Activated CD4-positive, alpha-beta T cell treated with anti-CD3 and anti-CD28 coated beads, Interleukin-2, amount 50 U/mL, for 48 hours (primary cell): ENCODE measurements around the gene GNPTAB.

Source experiments
- DNase-seq, 2 experiments: peaks; one replicate each; pipeline ENCODE4 v3.0.0-alpha.2; 2020

GNPTAB gene

DNA sequence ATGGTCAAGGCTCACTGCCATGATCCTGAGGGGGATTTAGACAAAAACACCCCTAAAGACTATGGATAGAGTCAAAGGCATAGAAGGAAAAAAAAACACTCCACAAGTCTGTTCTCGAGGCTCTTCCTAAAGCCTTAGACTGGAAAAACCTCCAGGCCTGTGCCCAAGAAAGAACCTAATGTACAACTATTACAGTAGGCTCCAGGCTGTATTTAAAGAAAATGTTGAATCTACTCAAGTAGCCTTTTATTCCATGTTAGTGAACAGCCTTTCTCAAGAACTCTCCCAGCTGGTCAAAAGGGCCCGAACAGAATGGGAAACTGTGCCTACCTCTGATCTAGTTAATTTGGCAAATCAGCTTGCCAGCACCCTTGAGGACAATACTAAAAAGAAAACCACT is 28.3 kb downstream of the GNPTAB start:
- DNase-seq: no peak

DNA sequence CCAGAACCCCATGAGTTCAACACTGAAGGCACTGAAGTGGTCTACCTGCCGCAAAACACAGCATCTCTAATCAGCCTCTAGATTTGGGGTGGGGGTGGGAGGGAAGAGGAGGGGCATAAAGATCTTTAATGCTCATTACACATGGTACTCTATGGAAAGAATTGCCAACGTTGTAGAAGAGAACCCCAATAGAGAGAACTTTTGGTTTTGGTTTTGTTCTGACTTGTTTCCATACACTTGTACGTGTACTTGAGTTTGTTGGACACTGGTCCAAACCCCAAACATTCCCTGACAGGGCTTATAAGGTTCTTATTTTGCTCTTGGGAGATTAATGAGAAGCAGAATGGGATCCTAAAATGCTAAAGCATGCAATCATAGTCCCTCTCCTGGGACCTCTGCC is 31.0 kb downstream of the GNPTAB start:
- DNase-seq: no peak

DNA sequence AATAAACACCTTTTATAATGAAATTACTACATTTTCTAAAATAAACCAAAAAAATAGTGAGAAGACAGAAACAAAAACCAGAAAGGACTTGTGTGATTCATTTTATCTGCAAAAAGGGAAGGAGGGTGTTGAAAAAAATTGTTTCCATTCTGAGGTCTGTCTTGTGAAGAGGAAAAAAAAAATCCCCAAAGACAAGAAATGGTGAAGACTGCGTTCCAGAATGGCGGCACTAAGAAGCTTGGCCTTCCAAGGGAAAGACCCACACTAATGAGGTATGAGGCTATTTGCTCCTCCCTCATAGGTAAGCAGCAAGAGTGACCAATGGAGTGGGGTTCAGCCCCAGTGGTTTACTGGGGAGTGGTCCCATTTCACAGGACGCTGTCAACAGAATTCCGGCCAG is 35.0 kb downstream of the GNPTAB start:
- no peak for DNase-seq

DNA sequence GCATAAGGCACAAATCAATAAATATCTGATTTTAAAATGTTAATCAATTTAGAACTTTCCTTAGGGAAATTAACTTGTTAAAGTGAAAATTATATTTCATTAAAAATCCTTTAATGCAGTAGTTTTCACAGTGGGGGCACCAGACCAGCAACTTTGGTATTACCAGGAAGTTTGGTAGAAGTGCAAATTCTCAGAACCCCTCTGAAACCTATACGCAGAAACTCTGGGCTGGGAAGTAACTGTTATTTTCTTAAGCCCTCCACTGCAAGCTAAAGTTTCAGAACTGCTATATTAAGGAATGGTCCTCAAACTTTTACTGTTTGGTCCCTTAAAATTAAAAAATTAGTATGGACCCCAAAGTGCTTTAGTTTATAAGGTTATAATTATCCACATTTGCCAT is 35.7 kb downstream of the GNPTAB start:
- DNase-seq: no peak

DNA sequence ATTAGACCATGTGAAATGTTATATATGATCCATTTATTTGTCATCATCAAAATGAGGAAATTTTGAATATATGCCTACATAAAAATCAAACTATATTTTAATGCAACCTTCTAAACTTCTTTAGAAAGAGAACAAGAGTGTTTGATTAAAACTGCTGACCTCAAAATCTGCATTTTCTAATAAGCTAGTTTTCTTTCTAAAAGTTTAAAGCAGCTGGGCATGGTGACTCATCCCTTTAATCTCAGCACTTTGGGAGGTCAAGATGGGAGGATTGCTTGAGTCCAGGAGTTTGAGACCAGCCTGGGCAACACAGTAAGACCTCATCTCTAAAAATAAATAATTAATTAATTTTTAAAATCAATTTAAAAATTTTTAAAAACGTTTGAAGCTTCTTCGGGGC is 36.2 kb downstream of the GNPTAB start:
- no peak for DNase-seq

DNA sequence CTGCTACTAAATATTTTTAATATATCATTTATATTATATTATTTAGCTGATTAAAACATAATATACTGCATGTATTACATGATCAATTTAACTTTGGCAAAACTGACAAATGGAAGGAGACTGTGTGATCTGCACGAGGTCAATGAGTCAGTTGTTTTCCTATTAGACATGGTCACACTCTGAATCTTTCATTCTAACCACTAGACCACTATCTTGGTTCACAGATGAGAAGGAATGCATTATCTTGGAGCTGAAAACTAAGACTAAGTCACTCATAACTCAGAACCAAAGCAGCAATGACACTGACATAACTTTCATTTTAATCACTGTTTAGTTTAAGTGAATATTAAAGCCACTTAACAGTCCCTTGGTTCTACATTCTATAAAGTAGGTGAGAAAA is 37.4 kb downstream of the GNPTAB start:
- no peak for DNase-seq

DNA sequence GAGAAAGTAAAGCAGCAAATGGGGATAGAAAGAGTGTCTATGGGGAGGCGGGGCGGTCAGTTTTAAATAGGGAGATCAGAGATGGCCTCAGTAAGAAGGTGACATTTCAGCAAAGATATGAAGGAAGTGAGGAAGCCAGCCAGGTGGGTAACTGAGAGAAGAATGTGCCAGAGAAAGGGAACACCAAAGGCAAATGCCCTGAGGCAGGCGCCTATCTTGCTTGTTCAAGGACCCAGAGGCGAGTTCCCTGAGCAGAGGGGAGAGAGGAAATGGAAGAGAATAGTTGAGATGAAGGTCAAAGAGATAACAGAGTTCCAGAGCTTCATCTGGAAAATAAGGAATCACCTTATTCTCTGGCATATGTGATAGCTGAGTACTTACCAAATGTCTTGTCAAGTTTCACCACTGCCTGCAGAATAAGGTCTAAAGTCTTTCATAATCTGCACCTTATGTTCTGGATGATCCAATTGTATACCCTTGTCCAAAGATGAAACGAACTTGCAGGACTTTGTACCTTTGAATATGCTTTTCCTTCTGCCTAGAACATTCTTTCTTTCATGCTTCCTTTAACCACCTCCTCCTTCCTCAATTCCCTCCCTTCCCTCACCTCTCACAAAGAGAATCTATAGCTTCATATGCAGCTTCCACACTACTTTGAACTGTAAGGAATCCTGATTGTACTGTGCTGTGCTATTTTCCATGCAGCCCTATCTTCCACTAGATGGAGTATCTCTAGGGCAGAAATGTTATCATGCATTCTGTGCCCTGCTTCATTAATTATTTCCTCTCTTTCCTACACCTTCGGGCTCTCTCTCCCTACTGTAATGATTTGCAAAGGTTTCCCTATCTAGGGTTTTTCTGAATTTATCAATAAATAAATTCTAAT is 38.5 kb downstream of the GNPTAB start:
- no peak for DNase-seq

DNA sequence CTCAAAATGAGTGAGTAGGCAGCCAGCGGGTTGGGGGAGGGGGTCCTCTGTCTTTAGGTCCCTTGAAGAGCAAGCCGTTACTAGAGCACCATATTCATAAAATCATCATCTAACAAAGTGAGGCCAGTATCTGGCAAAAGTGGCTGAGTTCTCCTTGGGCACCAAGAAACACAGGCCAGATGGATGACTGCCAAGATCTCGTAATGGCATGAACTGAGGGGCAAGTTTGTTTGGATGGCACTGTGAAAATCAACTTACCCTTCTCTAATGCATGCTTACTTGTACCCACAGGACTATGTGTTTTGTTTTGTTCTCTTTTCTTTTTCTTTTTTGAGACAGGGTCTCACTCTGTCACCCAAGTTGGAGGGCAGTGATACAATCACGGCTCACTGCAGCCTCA is 41.6 kb downstream of the GNPTAB start:
- no peak for DNase-seq

DNA sequence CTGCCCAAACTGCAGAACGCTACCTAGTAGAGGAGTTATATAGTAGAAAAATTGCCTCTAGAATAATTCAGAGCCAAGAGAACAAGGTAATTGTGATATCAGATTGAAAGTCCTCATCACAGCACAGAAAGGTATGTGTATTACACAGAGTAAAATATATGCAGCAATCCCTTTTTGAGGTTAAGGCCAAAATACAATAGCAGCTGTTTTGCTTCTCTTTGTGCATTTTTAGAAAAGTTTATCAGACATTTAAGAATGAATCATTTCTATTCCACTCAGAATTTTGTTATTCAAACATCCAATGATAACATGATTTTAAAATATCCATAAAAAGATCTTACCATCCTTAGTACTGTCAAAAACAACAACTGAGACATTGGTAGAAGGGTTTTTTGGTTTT is 45.1 kb downstream of the GNPTAB start:
- no peak for DNase-seq

DNA sequence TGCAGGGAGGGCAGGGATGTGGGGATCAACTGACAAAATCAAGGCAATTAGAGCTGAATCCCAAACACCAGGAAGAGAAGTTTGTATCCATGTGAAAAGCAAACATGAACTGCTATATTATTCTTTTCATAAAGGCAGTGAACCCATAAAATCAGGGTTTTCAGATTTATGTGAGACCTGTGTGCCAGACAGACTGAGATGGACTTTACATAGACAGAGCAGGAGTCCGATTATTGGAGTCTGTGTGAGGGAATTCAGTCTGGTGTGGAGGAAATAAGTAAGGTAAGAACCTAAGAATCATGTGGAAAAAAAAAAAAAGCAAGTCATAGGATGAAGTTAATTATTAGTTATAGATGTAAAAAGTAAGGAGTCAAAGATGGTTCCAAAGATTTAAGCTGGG is 46.4 kb downstream of the GNPTAB start:
- DNase-seq: no peak

DNA sequence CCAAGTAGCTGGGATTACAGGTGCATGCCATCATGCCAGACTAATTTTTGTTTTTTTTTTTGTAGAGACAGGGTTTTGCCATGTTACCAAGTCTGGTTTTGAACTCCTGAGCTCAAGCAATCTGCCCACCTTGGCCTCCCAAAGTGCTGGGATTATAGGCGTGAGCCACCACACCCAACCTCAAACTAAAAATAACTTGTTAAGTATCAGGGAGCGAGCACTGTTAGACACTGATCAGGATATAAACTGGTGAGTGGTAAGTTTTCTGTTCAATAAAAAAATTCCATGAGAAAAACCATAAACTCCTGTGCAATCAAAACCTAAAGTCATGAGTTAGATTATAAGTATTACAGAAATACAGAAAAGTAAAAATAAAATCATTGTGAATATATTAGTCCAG is 46.9 kb downstream of the GNPTAB start:
- DNase-seq: no peak

DNA sequence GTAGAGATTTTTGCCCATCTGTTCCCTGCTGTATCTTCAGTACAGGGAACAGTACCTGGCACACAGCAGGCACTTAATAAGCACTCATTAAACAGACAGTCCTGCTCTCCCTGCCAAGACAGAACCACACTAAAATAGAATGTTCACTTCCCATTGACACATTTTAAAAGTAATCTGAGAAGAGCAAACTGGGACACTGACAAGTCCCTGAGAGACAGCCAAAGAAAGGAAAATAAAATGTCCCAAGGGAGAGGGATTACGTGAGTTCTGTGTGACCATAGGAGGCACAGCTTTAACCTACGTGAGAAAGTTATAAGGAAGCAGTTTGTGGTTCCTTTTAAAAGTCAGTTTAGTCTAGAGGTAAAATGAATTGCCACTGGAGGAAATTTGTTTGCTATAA is 47.6 kb downstream of the GNPTAB start:
- no peak for DNase-seq

DNA sequence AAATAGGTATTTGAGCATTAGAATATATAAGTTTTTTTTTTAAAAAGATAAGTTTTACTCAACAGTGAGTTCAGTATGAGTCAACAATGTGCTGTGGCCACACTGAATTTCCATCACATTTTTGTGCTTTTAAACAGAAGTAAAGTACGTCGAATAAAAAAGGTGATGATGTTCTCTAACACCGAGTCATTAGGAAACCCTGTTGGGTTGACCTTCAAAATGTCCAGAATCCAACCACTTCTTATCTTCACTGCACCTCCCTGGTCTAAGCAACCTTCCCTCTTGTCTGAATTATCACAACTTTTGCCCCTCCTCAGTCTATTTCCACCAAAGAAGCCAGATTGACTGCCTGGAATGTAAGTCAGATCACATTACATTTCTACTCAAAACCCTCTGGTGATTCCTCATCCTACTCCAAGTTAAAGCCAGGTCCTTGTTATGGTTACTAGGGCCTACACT is 48.5 kb downstream of the GNPTAB start:
- no peak for DNase-seq

DNA sequence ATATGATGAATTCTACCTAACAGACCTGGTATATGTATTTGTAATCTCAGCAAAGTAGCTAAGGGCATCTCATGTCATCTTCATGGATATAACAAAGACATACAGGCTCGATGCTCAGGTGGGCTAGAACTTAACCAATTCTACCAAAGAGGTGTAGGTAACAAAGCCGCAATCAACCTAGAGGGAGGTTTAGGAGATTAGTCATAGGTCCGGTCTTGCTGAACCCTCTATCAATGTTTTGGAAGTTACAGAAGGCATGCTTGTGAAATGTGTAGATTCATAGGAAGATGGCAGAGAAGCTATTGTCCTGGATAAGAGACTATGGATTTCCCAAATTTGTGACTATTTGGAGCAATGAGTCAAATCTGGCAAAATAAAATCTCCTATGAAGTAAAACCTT is 48.9 kb downstream of the GNPTAB start:
- DNase-seq: no peak

DNA sequence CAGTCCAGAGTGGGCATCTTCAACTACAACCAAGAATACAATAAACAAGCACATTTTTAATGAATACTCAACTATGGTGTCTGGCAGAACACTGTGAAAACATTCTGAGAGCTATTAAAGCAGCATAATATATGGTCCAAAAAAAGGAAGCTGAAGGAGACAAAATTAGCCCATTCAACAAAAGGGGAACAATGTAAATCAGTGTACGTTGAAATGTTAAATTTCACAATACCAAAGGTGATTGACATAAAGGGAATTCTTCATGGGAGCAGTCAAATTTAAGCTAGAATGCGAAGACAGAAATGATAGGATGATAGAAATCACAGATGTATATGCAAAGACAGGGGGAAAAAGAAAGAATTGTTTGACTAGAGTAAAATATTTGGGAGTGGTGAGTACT is 50.2 kb downstream of the GNPTAB start:
- no peak for DNase-seq

DNA sequence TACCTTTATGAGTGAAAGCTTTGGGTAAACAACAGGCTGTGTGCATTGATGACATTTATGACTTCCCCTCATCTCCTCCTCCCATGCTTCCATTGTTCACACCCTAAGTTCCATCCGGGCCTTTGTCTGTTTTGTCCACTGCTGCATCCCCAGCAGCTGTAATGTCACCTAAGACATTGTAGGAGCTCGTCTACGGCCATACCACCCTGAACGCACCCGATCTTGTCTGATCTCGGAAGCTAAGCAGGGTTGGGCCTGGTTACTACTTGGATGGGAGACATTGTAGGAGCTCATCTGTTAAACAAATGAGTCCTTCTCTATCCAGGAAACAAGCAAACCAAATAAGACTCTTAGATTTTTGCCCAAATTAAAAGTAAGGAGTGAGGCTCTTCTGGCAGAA is 51.1 kb downstream of the GNPTAB start:
- no peak for DNase-seq

DNA sequence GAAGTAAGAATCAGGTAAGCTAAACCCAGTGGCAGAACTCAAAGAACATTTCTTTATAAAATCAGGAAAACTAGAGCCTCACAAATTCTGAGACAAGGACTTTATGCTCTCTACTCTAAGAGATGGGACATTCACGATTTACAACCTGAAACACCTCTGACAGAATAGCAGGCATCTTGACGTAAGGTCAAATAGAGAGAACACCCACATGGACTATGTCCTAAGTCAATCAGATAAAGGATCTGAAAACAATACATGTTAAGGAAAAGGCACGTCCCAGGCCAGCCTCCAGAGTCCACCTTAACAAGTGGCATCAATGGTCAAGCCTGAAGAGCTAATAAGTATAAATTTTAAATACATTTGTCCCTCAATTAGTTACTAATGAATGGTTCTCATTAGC is 51.6 kb downstream of the GNPTAB start:
- DNase-seq: no peak

DNA sequence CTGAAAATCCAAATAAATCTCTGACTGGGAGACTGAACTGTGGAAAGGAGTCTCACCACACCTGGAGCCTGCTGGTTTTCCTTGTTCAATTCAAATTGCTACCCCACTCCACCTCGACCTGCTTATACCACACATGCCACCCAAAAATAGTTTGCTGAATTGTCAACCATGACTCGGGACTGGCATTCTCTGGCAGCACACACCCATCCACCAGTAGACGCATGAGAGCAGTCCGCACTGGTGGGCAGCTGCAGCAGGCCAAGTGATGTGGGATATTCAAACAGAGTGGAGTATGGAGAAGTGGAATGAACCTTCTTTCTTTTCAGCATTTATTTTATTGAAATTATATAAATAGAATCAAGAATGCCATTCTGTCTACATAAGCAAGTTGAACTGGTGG is 52.8 kb downstream of the GNPTAB start:
- DNase-seq: no peak

DNA sequence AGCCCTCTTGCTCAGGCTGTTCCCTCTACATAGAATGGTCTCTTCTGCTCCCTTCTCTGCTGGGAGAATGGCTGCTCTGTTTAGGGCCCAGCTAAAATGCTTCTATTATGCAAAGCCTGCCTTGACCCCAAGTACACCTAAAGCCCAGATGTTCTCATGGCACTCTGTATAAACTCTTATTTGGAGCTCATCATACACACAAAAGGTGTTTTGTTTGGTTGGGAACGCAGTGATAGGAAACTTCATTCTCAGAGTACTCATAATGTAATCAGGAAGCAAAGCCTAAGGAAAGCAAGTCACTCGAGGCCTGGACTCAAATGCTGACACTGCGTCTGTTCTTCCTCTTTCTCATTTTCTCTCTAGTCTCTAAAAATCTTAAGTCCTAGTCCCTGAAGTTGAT is 53.3 kb downstream of the GNPTAB start:
- DNase-seq: no peak

DNA sequence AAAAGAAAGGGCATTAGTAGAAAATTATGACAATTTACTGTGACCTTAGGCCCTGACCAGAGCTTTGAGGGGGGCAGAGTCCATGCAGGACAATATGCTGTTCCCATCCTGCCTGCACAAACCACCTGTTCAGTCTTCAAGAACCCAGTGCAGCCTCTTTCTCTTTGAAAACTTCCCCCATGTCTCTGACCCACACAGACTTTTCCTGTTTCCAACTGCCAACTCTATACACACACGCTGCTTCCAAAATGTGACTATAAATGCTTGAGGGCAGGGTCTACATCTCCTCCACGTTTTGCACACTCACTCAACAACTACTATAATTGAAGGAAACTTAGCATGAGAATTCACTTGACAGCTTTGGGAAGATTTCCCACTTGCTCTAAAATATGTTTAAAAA is 54.9 kb downstream of the GNPTAB start:
- DNase-seq: no peak

DNA sequence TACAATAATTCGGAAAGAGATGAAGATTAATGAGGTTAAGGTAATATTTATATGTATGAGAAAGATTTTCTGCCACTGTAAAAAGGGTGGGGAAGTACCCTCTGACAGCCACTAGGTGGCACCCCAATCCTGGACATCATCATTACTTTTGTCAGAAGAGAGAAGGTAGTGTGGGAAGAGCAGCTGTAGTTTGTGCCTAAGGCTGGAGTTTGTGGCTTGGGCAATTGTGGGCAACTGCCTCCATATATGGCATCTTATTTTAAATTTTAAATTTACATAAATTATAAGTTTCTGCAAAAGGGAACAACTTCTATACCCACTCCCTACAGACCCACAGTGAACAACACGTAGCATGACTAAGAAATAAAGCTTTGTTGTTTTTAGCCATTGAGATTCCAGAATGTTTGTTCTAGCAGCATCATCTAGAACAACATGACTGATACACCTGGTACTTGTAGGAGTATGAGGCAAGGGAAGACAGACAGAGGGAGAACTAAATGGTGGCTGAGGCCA is 57.1 kb downstream of the GNPTAB start:
- peak; percentile 59 to 71 for DNase-seq

DNA sequence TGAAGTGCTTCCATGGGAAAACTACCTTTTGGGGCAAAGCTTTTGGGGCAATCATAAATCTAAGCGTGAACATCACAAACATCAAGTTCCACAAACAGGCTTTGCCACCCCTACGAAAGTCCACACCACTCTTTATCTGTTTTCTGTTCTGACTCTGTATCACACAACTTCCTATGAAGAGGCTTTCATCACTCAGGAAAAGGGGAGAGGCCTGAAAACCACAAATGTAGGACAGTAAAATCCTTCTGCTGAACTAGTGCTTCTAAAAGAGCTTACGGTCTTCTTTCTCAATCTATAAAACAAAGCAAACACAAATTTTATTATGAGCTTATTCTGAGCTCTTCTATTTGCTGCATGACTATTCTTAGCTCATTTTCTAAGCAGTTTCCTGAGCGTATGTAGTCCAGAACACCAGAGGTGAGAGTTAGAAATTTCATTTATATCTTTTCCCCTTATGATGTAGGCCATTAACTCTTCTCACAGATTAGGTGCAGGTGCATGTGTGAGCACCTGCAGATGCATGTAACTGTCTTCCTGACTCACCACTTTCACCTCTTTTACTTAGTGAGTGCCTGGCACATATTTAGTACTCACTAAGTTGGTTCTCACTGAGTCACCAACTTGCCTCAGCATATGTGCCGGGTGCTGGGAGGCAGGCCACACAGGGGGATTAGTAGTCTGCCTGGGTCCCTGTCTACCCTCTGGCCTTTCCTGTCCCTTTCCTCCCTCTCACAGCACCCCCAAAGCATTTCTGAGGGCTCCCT is 58.6 kb downstream of the GNPTAB start:
- no peak for DNase-seq

DNA sequence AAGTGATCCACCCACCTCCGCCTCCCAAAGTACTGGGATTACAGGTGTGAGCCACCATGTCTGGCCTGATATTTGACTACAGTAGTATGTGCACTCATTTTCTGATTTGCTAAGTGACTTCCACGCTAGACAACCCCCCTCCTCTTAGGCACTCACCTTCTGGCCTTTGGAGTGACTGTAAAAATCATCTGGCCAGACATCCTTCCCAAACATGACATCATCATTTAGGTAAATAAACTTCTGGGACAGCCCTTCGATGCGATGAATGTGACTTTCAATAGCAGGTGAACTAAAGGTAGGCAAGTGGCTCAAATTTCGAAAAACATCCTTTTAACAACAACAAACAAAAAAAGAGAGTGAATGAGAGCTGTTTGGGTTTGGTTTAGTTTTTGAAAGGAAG is 60.9 kb downstream of the GNPTAB start:
- DNase-seq: no peak

DNA sequence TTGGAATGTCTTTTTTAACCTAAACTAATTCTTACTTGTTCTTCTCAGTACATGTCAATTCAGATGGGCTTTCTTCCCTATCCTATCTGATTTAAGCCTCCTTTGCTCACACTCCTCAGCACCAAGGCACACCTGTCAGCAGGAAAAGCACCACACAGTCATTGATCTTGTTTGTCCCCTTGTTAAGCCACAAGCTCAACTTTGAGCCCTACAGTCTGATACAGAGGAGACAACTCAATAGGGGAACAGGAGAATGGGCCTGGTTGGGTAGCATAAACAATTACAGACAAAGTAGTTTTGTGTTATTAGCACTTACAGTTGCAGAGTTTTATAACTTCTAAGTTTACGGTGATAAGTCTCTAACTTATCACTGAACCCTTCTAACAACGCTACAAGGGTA is 62.0 kb downstream of the GNPTAB start:
- no peak for DNase-seq
